Naive thymus-derived CD4-positive, alpha-beta T cell (primary cell): ENCODE results near the gene GTF2A1L. TPM values are rescaled to one million over a fixed set of nuclear protein-coding genes. Genes with fewer than 3 reads are reported as not detected.

ENCODE experiments used
- ATAC-seq: fragments of 150-1000 bp; cut with Tn5 transposase; 2 replicates; pipeline ENCODE4 v1.10.0; 2021; ENCODE audit warnings: mild to moderate bottlenecking, moderate library complexity
- CTCF ChIA-PET: fragments of 350-600 bp; sonication (Branson Sonifier 250); formaldehyde crosslinking; loops from one replicate; lab custom pipeline; 2021; ENCODE audit warnings: antibody characterized with exemption; lab: Charles Lee
- POLR2A ChIA-PET: fragments of 350-600 bp; sonication (Branson Sonifier 250); formaldehyde crosslinking; loops from one replicate; lab custom pipeline; 2021; ENCODE audit warnings: antibody characterized with exemption, inconsistent platforms; lab: Charles Lee
- DNase-seq, 9 donors: peaks; one replicate each; pipeline versions ENCODE4 v3.0.0 to v3.0.0-alpha.2; 2020 to 2022; ENCODE audit warnings: mixed read lengths in 1 of 9
- H3K27ac ChIP-seq: one replicate; pipeline ENCODE4 v1.7.0; 2013; ENCODE audit warnings: mild to moderate bottlenecking, low read depth, low read length, moderate library complexity
- H3K27me3 ChIP-seq, 2 donors: one replicate each; pipeline ENCODE4 v1.7.0; 2013; ENCODE audit warnings: low read length in 2 of 2, mild to moderate bottlenecking in 2 of 2, moderate library complexity in 2 of 2; ENCODE audit not compliant: control insufficient read depth in 2 of 2, insufficient read depth in 2 of 2
- H3K36me3 ChIP-seq, 3 experiments: 1 replicate in 2 of 3; 2 replicates in 1 of 3; pipeline ENCODE4 v1.7.0; 2013; ENCODE audit warnings: low read length in 3 of 3, mild to moderate bottlenecking in 3 of 3, moderate library complexity in 1 of 3; ENCODE audit not compliant: insufficient read depth in 3 of 3, control insufficient read depth in 2 of 3
- H3K4me1 ChIP-seq, 2 donors: one replicate each; pipeline ENCODE4 v1.7.0; 2013; ENCODE audit warnings: low read length in 2 of 2, mild to moderate bottlenecking in 2 of 2, moderate library complexity in 1 of 2; ENCODE audit not compliant: control insufficient read depth in 2 of 2, insufficient read depth in 2 of 2
- H3K4me3 ChIP-seq: 2 replicates; pipeline ENCODE4 v1.7.0; 2013; ENCODE audit warnings: mild to moderate bottlenecking, low read length
- H3K9me3 ChIP-seq, 3 experiments: 1 replicate in 2 of 3; 2 replicates in 1 of 3; pipeline ENCODE4 v1.7.0; 2013; ENCODE audit warnings: low read length in 3 of 3; ENCODE audit not compliant: control insufficient read depth in 2 of 3
- H3K27ac Mint-ChIP-seq, 9 donors: one replicate each; pipeline ENCODE4 v1.8.0; 2020 to 2022; ENCODE audit warnings: mixed read lengths in 9 of 9, mild to moderate bottlenecking in 8 of 9, moderate library complexity in 5 of 9, inconsistent platforms in 2 of 9
- H3K27me3 Mint-ChIP-seq, 5 donors: one replicate each; pipeline ENCODE4 v1.8.0; 2021 to 2022; ENCODE audit warnings: mixed read lengths in 5 of 5, mild to moderate bottlenecking in 1 of 5
- H3K36me3 Mint-ChIP-seq, 5 donors: one replicate each; pipeline ENCODE4 v1.8.0; 2020 to 2022; ENCODE audit warnings: mixed read lengths in 5 of 5, mild to moderate bottlenecking in 3 of 5, inconsistent platforms in 1 of 5
- H3K4me1 Mint-ChIP-seq, 7 donors: one replicate each; pipeline ENCODE4 v1.8.0; 2020 to 2022; ENCODE audit warnings: mixed read lengths in 7 of 7, mild to moderate bottlenecking in 3 of 7, inconsistent platforms in 1 of 7
- H3K4me3 Mint-ChIP-seq, 10 donors: one replicate each; pipeline ENCODE4 v1.8.0; 2020 to 2022; ENCODE audit warnings: mild to moderate bottlenecking in 10 of 10, mixed read lengths in 10 of 10, moderate library complexity in 6 of 10, inconsistent platforms in 2 of 10
- H3K9me3 Mint-ChIP-seq, 11 donors: one replicate each; pipeline ENCODE4 v1.8.0; 2020 to 2022; ENCODE audit warnings: mixed read lengths in 11 of 11, mild to moderate bottlenecking in 4 of 11, inconsistent platforms in 1 of 11, moderate library complexity in 1 of 11
- intact Hi-C, 2 donors: fragments of 100-400 bp; cut with micrococcal nuclease; formaldehyde crosslinking; loops; one replicate each; pipeline ENCODE4 v1.15.1; 2023
- polyA plus RNA-seq, 2 donors: library from polyadenylated mRNA; unstranded; fragments of 300-500 nt; fragmentation: Illumina TruSeq; gene quantifications; one replicate each; pipeline ENCODE4 v1.2.3, GENCODE V29; 2021
- total RNA-seq, 6 experiments: library from RNA in 5 of 6; stranded (reverse) in 5 of 6; gene quantifications; 1 replicate in 5 of 6; 2 replicates in 1 of 6; pipeline ENCODE4 v1.2.3 and lab custom pipeline; 2021 to 2026

Gene GTF2A1L
- total and polyA plus RNA-seq, 7 experiments from 2014 or later, result not detected

DNA sequence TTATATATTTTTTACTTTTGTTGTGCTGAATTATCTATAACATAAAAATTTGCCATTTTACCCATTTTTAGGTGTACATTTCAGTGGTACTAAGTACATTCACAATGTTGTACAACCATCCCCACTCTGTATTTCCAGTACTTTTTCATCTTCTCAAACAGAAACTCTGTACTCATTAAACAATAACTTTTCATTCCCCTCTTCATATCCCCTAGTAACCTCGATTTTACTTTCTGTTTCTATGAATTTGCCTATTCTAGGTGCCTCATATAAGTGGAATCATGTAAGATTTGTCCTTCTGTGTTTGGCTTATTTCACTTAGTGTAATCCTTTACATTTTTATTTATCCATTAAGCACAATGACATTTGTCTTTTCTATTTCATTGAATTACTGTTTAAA is 51.3 kb downstream of the GTF2A1L start:
- Histone ChIP-seq H3K27me3 (no peaks in the 10 kb centered on the region), H3K9me3 (no peaks in the 10 kb centered on the region), H3K36me3 (no peaks in the 10 kb centered on the region), H3K4me1 (no peaks in the 10 kb centered on the region), H3K4me3 (no peak overlapping the region), H3K27ac (no peak overlapping the region)
- peaks cover 0 to 9% (median 0%) of the 10 kb centered on the region in 11 donors for H3K9me3 Mint-ChIP-seq
- no peak for ATAC-seq
- intact Hi-C loops, result no loop called here
- no peak for DNase-seq
- H3K27me3 Mint-ChIP-seq, result peaks cover 0 to 42% (median 10%) of the 10 kb centered on the region in 5 donors
- ChIA-PET POLR2A (no interaction called here), CTCF (no interaction called here)
- H3K4me3 Mint-ChIP-seq, result no peak overlapping the region
- no peak overlapping the region for H3K27ac Mint-ChIP-seq
- H3K4me1 Mint-ChIP-seq, result no peaks in the 10 kb centered on the region
- no peaks in the 10 kb centered on the region for H3K36me3 Mint-ChIP-seq

DNA sequence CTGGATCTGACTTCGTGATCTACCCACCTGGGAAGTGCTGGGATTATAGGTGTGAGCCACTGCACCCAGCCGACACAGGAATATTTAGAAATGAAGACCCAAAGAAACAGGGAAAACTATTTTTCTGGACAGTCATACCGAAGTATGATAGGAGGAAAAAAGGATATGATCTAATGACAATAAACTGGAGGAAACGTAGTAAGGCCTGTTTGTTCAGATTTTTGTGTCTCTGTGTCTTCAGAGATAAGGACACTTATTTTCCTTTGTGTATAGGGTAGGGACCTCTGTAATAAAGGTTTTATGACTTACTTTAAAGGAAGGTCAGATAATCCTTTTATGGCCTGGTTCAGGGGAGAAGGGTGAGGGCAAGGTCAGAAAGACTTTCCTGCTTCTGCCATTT is 55.9 kb downstream of the GTF2A1L start:
- Mint-ChIP-seq H3K27ac (no peak overlapping the region), H3K4me3 (no peak overlapping the region), H3K36me3 (no peaks in the 10 kb centered on the region), H3K27me3 (peaks cover 0 to 19% (median 10%) of the 10 kb centered on the region in 5 donors), H3K4me1 (no peaks in the 10 kb centered on the region), H3K9me3 (peaks cover 0 to 3% (median 0%) of the 10 kb centered on the region in 11 donors)
- H3K9me3 ChIP-seq, result no peaks in the 10 kb centered on the region
- ATAC-seq, result no peak
- POLR2A ChIA-PET, result interaction anchor here (0.6 kb wide), 1 partner anchor 186 kb away, joined by 4 read pairs; no protein-coding TSS in a partner anchor
- H3K27ac ChIP-seq, result no peak overlapping the region
- CTCF ChIA-PET, result no interaction called here
- H3K27me3 ChIP-seq, result no peaks in the 10 kb centered on the region
- no peak overlapping the region for H3K4me3 ChIP-seq
- no peak for DNase-seq
- H3K4me1 ChIP-seq, result no peaks in the 10 kb centered on the region
- no peaks in the 10 kb centered on the region for H3K36me3 ChIP-seq
- intact Hi-C loops, result no loop called here

DNA sequence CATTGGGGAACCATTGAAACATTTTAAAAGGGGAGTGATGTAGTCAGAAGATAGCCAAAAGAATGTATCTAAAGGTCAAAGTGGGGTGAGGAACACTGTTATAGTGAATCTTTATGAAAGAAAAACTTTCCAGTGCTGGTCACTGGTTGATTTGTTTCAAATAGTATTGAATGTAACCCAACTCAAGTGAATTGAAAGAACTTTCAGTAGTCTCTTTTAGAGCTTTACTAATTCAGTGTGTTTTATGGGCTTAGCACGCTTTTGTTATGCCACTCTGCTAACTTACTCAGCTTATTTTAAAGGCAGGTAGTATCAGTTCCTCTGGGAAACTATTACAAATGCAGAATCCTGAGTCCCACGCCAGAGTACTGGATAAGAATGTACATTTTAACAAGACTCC is 57.3 kb downstream of the GTF2A1L start:
- H3K27me3 Mint-ChIP-seq, result peaks cover 2 to 12% (median 8%) of the 10 kb centered on the region in 5 donors
- intact Hi-C loops, result no loop called here
- no peak overlapping the region for H3K4me3 Mint-ChIP-seq
- no peaks in the 10 kb centered on the region for H3K9me3 ChIP-seq
- no peak overlapping the region for H3K4me3 ChIP-seq
- H3K9me3 Mint-ChIP-seq, result peaks cover 0 to 3% (median 0%) of the 10 kb centered on the region in 11 donors
- no peak for ATAC-seq
- no peaks in the 10 kb centered on the region for H3K36me3 ChIP-seq
- DNase-seq, result no peak
- no peaks in the 10 kb centered on the region for H3K4me1 Mint-ChIP-seq
- H3K27ac ChIP-seq, result no peak overlapping the region
- ChIA-PET CTCF (no interaction called here), POLR2A (no interaction called here)
- no peak overlapping the region for H3K27ac Mint-ChIP-seq
- no peaks in the 10 kb centered on the region for H3K4me1 ChIP-seq
- H3K36me3 Mint-ChIP-seq, result no peaks in the 10 kb centered on the region
- H3K27me3 ChIP-seq, result peaks cover 0 to 3% of the 10 kb centered on the region in 2 donors

DNA sequence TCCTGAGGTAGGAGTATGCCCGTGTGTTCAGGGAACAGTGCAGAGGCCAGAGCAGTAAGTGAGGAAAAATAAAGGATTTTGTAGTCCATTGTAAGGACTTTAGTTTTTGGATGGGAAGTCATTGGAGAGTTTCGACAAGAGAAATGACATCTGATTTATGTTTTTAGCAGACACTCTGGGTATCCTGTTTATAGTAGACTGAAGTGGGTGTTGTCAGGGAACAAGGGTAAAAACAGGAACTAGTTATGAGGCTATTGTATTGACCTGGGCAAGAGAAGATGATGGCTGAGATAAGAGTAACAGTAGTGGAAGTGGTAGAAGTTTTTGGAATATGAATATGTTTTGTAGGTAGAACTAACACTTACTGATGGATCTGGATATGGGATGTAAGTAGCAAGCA is 59.8 kb downstream of the GTF2A1L start:
- DNase-seq, result no peak
- no peak for ATAC-seq
- Mint-ChIP-seq H3K27ac (no peak overlapping the region), H3K4me1 (no peaks in the 10 kb centered on the region), H3K27me3 (peaks cover 6 to 19% (median 9%) of the 10 kb centered on the region in 5 donors), H3K9me3 (no peaks in the 10 kb centered on the region), H3K4me3 (no peak overlapping the region), H3K36me3 (no peaks in the 10 kb centered on the region)
- peaks cover 0 to 3% of the 10 kb centered on the region in 2 donors for H3K27me3 ChIP-seq
- CTCF ChIA-PET, result no interaction called here
- intact Hi-C loops, result no loop called here
- no peak overlapping the region for H3K27ac ChIP-seq
- H3K4me3 ChIP-seq, result no peak overlapping the region
- H3K9me3 ChIP-seq, result no peaks in the 10 kb centered on the region
- no peaks in the 10 kb centered on the region for H3K4me1 ChIP-seq
- no peaks in the 10 kb centered on the region for H3K36me3 ChIP-seq
- POLR2A ChIA-PET, result no interaction called here

- H3K4me3 Mint-ChIP-seq, result no peak overlapping the region
- H3K27me3 ChIP-seq, result no peaks in the 10 kb centered on the region
- H3K4me1 ChIP-seq, result no peaks in the 10 kb centered on the region
- ATAC-seq (no peak), DNase-seq (no peak)
- intact Hi-C loops, result no loop called here
- no peaks in the 10 kb centered on the region for H3K9me3 ChIP-seq
- POLR2A ChIA-PET, result no interaction called here
- no peaks in the 10 kb centered on the region for H3K9me3 Mint-ChIP-seq
- H3K36me3 ChIP-seq, result no peaks in the 10 kb centered on the region
- H3K36me3 Mint-ChIP-seq, result no peaks in the 10 kb centered on the region
- H3K27ac Mint-ChIP-seq, result no peak overlapping the region
- no peak overlapping the region for H3K27ac ChIP-seq
- H3K4me3 ChIP-seq, result no peak overlapping the region
- no peaks in the 10 kb centered on the region for H3K4me1 Mint-ChIP-seq
- CTCF ChIA-PET, result no interaction called here
- H3K27me3 Mint-ChIP-seq, result peaks cover 8 to 35% (median 24%) of the 10 kb centered on the region in 5 donors
Observed at GRCh38 chr2:48685126-48685525, 67.5 kb downstream of the GTF2A1L start.

- Histone ChIP-seq H3K4me3 (no peak overlapping the region), H3K4me1 (no peaks in the 10 kb centered on the region), H3K27ac (no peak overlapping the region), H3K27me3 (no peaks in the 10 kb centered on the region), H3K36me3 (no peaks in the 10 kb centered on the region), H3K9me3 (no peaks in the 10 kb centered on the region)
- DNase-seq, result no peak
- no peak overlapping the region for H3K4me3 Mint-ChIP-seq
- CTCF ChIA-PET, result no interaction called here
- H3K27ac Mint-ChIP-seq, result no peak overlapping the region
- peaks cover 0 to 17% (median 5%) of the 10 kb centered on the region in 5 donors for H3K27me3 Mint-ChIP-seq
- POLR2A ChIA-PET, result no interaction called here
- no peak for ATAC-seq
- intact Hi-C loops, result no loop called here
- no peaks in the 10 kb centered on the region for H3K36me3 Mint-ChIP-seq
- no peaks in the 10 kb centered on the region for H3K4me1 Mint-ChIP-seq
- no peaks in the 10 kb centered on the region for H3K9me3 Mint-ChIP-seq
Observed at GRCh38 chr2:48691935-48692691, 74.5 kb downstream of the GTF2A1L start.

- no peak overlapping the region for H3K4me3 Mint-ChIP-seq
- intact Hi-C loops, result no loop called here
- H3K27ac Mint-ChIP-seq, result no peak overlapping the region
- H3K27me3 Mint-ChIP-seq, result peaks cover 0 to 17% (median 5%) of the 10 kb centered on the region in 5 donors
- POLR2A ChIA-PET, result no interaction called here
- Histone ChIP-seq H3K9me3 (no peaks in the 10 kb centered on the region), H3K27ac (no peak overlapping the region), H3K27me3 (no peaks in the 10 kb centered on the region), H3K4me3 (no peak overlapping the region), H3K36me3 (no peaks in the 10 kb centered on the region), H3K4me1 (no peaks in the 10 kb centered on the region)
- no peak for ATAC-seq
- no peaks in the 10 kb centered on the region for H3K36me3 Mint-ChIP-seq
- CTCF ChIA-PET, result interaction anchor here (0.5 kb wide), 1 partner anchor 116 kb away, joined by 3 read pairs; no protein-coding TSS in a partner anchor
- no peaks in the 10 kb centered on the region for H3K9me3 Mint-ChIP-seq
- no peak for DNase-seq
- no peaks in the 10 kb centered on the region for H3K4me1 Mint-ChIP-seq
Observed at GRCh38 chr2:48693066-48693465, 75.4 kb downstream of the GTF2A1L start.
